CD4-positive, alpha-beta T cell (primary cell): Measurements from ENCODE around the gene UQCC2. TPM values are rescaled to one million over a fixed set of nuclear protein-coding genes. Genes with fewer than 3 reads are reported as not detected.

Experiments used
- ATAC-seq: fragments of 200-7000 bp; cut with Tn5 transposase; one replicate; pipeline ENCODE4 v1.10.0; 2022; ENCODE audit warnings: mild to moderate bottlenecking; ENCODE audit not compliant: poor library complexity
- CTCF ChIA-PET: fragments of 350-600 bp; sonication (Branson Sonifier 250); formaldehyde crosslinking; loops from one replicate; lab custom pipeline; 2021; ENCODE audit warnings: antibody characterized with exemption, inconsistent platforms; lab: Charles Lee
- POLR2A ChIA-PET: fragments of 350-600 bp; sonication (Branson Sonifier 250); formaldehyde crosslinking; loops from one replicate; lab custom pipeline; 2021; ENCODE audit warnings: antibody characterized with exemption, inconsistent platforms; lab: Charles Lee
- DNase-seq, 14 experiments: peaks; one replicate each; pipeline ENCODE4 v3.0.0-alpha.2; 2013 to 2020; ENCODE audit warnings: mixed read lengths in 2 of 14
- H3K27ac ChIP-seq, 2 donors: one replicate each; pipeline versions ENCODE4 v1.5.1 to v1.7.0; 2013; ENCODE audit warnings: low read length in 2 of 2, low read depth in 1 of 2, mild to moderate bottlenecking in 1 of 2
- H3K27me3 ChIP-seq, 2 experiments: 1 replicate in 1 of 2; 2 replicates in 1 of 2; pipeline versions ENCODE4 v1.6.1 to v1.7.0; 2013; ENCODE audit warnings: low read length in 2 of 2, control low read depth in 1 of 2, mild to moderate bottlenecking in 1 of 2, moderate library complexity in 1 of 2; ENCODE audit not compliant: insufficient read depth in 2 of 2, control insufficient read depth in 1 of 2
- H3K36me3 ChIP-seq: one replicate; pipeline ENCODE4 v1.6.1; 2013; ENCODE audit warnings: low read length, control low read depth; ENCODE audit not compliant: insufficient read depth
- H3K4me1 ChIP-seq: one replicate; pipeline ENCODE4 v1.6.1; 2013; ENCODE audit warnings: low read length, control low read depth; ENCODE audit not compliant: insufficient read depth
- H3K4me3 ChIP-seq: one replicate; pipeline ENCODE4 v1.5.1; 2013; ENCODE audit warnings: mild to moderate bottlenecking, low read length, moderate library complexity
- H3K9me3 ChIP-seq, 2 experiments: 1 replicate in 1 of 2; 2 replicates in 1 of 2; pipeline versions ENCODE4 v1.6.1 to v1.7.0; 2013; ENCODE audit warnings: low read length in 2 of 2, mild to moderate bottlenecking in 2 of 2, control low read depth in 1 of 2, moderate library complexity in 1 of 2; ENCODE audit not compliant: control insufficient read depth in 1 of 2, insufficient read depth in 1 of 2
- H3K27ac Mint-ChIP-seq: one replicate; pipeline ENCODE4 v1.8.0; 2020; ENCODE audit warnings: mixed read lengths
- H3K27me3 Mint-ChIP-seq: one replicate; pipeline ENCODE4 v1.8.0; 2021; ENCODE audit warnings: mixed read lengths
- H3K36me3 Mint-ChIP-seq: one replicate; pipeline ENCODE4 v1.8.0; 2021; ENCODE audit warnings: low read depth, mixed read lengths
- H3K4me1 Mint-ChIP-seq: one replicate; pipeline ENCODE4 v1.8.0; 2021; ENCODE audit warnings: low read depth, mixed read lengths
- H3K4me3 Mint-ChIP-seq: one replicate; pipeline ENCODE4 v1.8.0; 2020; ENCODE audit warnings: mild to moderate bottlenecking, mixed read lengths
- H3K9me3 Mint-ChIP-seq: one replicate; pipeline ENCODE4 v1.8.0; 2020; ENCODE audit warnings: mixed read lengths
- intact Hi-C, 2 experiments: fragments of 100-400 bp; cut with DNase I in 1 of 2; cut with micrococcal nuclease in 1 of 2; formaldehyde crosslinking; loops; one replicate each; pipeline versions ENCODE4 v1.15.1 to v1.9.0; 2023 to 2025; cut with DNase I, micrococcal nuclease
- total RNA-seq, 174 experiments: library from RNA in 2 of 174; stranded (reverse) in 2 of 174; gene quantifications; one replicate each; pipeline ENCODE4 v1.2.3 and lab custom pipeline; 2021 to 2026
- TF ChIP-seq, protein P1 (sequence below): fragments of 200-600 bp; IDR thresholded peaks from one replicate; pipeline ENCODE4 v1.8.0; 2022; ENCODE audit warnings: antibody characterized with exemption, mild to moderate bottlenecking

The UQCC2 gene
- total RNA-seq, 2 experiments from 2014 or later = 8.7 to 9.3 TPM

DNA sequence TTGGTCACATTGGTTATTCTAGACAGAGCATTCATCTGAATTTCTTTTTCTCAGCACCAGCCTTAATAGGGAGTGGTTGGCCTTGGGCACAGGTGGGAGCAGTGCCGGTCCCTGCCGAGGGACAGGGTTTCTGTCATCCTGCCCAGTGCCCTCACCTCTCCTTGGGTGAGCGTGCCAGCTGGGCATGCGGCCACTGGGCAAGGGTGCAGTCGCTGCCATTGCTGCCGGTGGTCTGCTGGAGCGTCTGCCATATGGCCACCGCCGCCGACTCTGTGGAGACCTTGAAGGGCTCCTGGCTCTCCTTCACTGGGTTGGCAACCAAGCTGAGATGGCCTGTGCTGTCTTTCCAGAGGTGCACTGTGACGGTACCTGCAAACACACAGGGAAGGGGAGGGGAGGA lies 16.4 kb upstream of the UQCC2 start:
- Histone ChIP-seq H3K27me3 (no peaks in the 10 kb centered on the region), H3K9me3 (no peaks in the 10 kb centered on the region), H3K36me3 (no peaks in the 10 kb centered on the region), H3K27ac (no peak overlapping the region), H3K4me1 (peaks cover 17% of the 10 kb centered on the region), H3K4me3 (no peak overlapping the region)
- ATAC-seq = no peak
- Mint-ChIP-seq H3K4me3 (no peak overlapping the region), H3K9me3 (no peaks in the 10 kb centered on the region), H3K27me3 (no peaks in the 10 kb centered on the region), H3K27ac (no peak overlapping the region), H3K36me3 (no peaks in the 10 kb centered on the region), H3K4me1 (peaks cover 25% of the 10 kb centered on the region)
- ChIA-PET CTCF (no interaction called here), POLR2A (no interaction called here)
- TF ChIP-seq, protein P1, sequence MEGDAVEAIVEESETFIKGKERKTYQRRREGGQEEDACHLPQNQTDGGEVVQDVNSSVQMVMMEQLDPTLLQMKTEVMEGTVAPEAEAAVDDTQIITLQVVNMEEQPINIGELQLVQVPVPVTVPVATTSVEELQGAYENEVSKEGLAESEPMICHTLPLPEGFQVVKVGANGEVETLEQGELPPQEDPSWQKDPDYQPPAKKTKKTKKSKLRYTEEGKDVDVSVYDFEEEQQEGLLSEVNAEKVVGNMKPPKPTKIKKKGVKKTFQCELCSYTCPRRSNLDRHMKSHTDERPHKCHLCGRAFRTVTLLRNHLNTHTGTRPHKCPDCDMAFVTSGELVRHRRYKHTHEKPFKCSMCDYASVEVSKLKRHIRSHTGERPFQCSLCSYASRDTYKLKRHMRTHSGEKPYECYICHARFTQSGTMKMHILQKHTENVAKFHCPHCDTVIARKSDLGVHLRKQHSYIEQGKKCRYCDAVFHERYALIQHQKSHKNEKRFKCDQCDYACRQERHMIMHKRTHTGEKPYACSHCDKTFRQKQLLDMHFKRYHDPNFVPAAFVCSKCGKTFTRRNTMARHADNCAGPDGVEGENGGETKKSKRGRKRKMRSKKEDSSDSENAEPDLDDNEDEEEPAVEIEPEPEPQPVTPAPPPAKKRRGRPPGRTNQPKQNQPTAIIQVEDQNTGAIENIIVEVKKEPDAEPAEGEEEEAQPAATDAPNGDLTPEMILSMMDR = no peak
- DNase-seq = no peak
- intact Hi-C loops = no loop called here

DNA sequence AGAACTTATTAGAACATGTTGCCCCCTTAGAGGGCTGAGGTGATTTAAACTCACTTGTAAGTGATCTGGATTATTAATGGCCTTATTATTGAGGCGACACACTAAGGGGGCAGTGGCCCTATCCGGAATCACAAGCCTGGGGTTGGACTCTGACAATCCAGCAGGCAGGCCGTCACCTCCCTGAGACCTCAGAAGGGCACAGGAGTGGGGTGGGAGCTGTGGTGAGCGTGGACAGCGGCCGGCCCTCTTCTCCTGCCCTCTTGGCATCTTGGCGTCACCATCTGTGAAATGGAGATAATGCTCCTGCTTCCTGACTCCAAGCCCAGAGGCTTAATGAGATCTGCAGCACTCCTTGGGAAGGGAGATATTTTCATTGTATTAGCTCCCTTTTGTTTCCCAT lies 15.6 kb upstream of the UQCC2 start:
- intact Hi-C loops = no loop called here
- Mint-ChIP-seq H3K4me3 (no peak overlapping the region), H3K9me3 (no peaks in the 10 kb centered on the region), H3K4me1 (peaks cover 27% of the 10 kb centered on the region), H3K27ac (no peak overlapping the region), H3K36me3 (no peaks in the 10 kb centered on the region), H3K27me3 (no peaks in the 10 kb centered on the region)
- Histone ChIP-seq H3K27ac (no peak overlapping the region), H3K4me3 (no peak overlapping the region), H3K9me3 (no peaks in the 10 kb centered on the region), H3K36me3 (no peaks in the 10 kb centered on the region), H3K4me1 (peaks cover 17% of the 10 kb centered on the region), H3K27me3 (no peaks in the 10 kb centered on the region)
- POLR2A ChIA-PET = no interaction called here
- ATAC-seq (no peak), DNase-seq (no peak)
- CTCF ChIA-PET = no interaction called here
- TF ChIP-seq, protein P1 = no peak

DNA sequence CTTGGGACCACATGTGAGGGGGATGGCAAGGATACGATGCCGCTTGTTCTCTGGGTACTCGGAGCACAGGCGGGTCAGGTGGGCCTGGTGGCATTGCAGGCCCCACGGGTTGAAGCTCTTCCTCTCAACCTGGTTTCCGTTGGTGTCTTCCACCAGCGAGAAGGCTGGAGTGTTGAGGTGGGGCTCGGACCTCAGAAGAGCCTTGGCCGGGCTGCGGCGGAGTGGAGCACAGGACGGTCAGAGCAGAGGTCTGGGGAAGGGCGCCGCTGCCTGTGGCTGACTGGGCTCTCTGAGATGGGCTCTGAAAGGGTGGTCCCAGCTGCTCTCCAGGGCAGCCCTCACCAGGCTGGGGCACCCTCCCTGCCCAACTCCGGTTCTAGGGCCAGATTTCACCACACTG lies 15.2 kb upstream of the UQCC2 start:
- Mint-ChIP-seq H3K27me3 (no peaks in the 10 kb centered on the region), H3K9me3 (no peaks in the 10 kb centered on the region), H3K4me1 (peaks cover 27% of the 10 kb centered on the region), H3K36me3 (no peaks in the 10 kb centered on the region), H3K4me3 (no peak overlapping the region), H3K27ac (no peak overlapping the region)
- intact Hi-C loops = no loop called here
- H3K4me1 ChIP-seq = peaks cover 17% of the 10 kb centered on the region
- ChIA-PET POLR2A (no interaction called here), CTCF (no interaction called here)
- no peak for DNase-seq
- H3K4me3 ChIP-seq = no peak overlapping the region
- H3K27me3 ChIP-seq = no peaks in the 10 kb centered on the region
- H3K27ac ChIP-seq = no peak overlapping the region
- H3K9me3 ChIP-seq = no peaks in the 10 kb centered on the region
- no peak for ATAC-seq
- no peaks in the 10 kb centered on the region for H3K36me3 ChIP-seq
- TF ChIP-seq, protein P1 = no peak
